GM23338 (cell line): ENCODE measurements around the gene UNK. TPM values are rescaled to one million over a fixed set of nuclear protein-coding genes. Genes with fewer than 3 reads are reported as not detected.

ENCODE experiments used
- ATAC-seq: fragments of 200-7000 bp; cut with Tn5 transposase; 3 replicates; pipeline ENCODE4 v1.9.1; 2020
- DNase-seq: peaks from one replicate; pipeline ENCODE4 v3.0.0-alpha.2; 2015; ENCODE audit warnings: low spot score
- H2AFZ ChIP-seq: fragments of 200-600 bp; sonication (generic); 2 replicates; pipeline ENCODE4 v1.8.0; 2016; ENCODE audit warnings: antibody characterized with exemption, mild to moderate bottlenecking, moderate library complexity
- H3F3A ChIP-seq: fragments of 200-600 bp; sonication (generic); replicated peaks from 2 replicates; pipeline ENCODE4 v1.8.0; 2017; ENCODE audit warnings: antibody characterized with exemption, mixed run types, low read depth
- H3K27ac ChIP-seq: fragments of 200-600 bp; sonication (generic); 2 replicates; pipeline ENCODE4 v1.6.1; 2016; ENCODE audit warnings: low read depth
- H3K27me3 ChIP-seq: fragments of 200-600 bp; sonication (generic); 2 replicates; pipeline ENCODE4 v1.8.0; 2016; ENCODE audit warnings: mild to moderate bottlenecking, mixed run types, moderate library complexity; ENCODE audit not compliant: insufficient read depth
- H3K36me3 ChIP-seq: fragments of 200-600 bp; sonication (generic); 2 replicates; pipeline ENCODE4 v1.8.0; 2016; ENCODE audit warnings: mild to moderate bottlenecking; ENCODE audit not compliant: insufficient read depth
- H3K4me1 ChIP-seq: fragments of 200-600 bp; sonication (generic); 2 replicates; pipeline ENCODE4 v1.8.0; 2016; ENCODE audit warnings: mild to moderate bottlenecking, moderate library complexity; ENCODE audit not compliant: insufficient read depth
- H3K4me2 ChIP-seq: fragments of 200-600 bp; sonication (generic); 2 replicates; pipeline ENCODE4 v1.7.1; 2017; ENCODE audit warnings: mixed run types
- H3K4me3 ChIP-seq: fragments of 200-600 bp; sonication (generic); 2 replicates; pipeline ENCODE4 v1.6.1; 2016; ENCODE audit warnings: mixed run types
- H3K79me2 ChIP-seq: fragments of 200-600 bp; sonication (generic); replicated peaks from 2 replicates; pipeline ENCODE4 v1.8.0; 2017; ENCODE audit warnings: mild to moderate bottlenecking; ENCODE audit not compliant: insufficient read depth
- H3K9me2 ChIP-seq: fragments of 200-600 bp; sonication (generic); 2 replicates; pipeline ENCODE4 v1.8.0; 2017; ENCODE audit not compliant: insufficient read depth
- H4K20me1 ChIP-seq: fragments of 200-600 bp; sonication (generic); replicated peaks from 2 replicates; pipeline ENCODE4 v1.8.0; 2017; ENCODE audit warnings: mild to moderate bottlenecking; ENCODE audit not compliant: insufficient read depth
- H3K27ac Mint-ChIP-seq: 2 replicates; pipeline ENCODE4 v1.8.0; 2020; ENCODE audit warnings: inconsistent platforms, mild to moderate bottlenecking, moderate library complexity, mixed read lengths
- H3K27me3 Mint-ChIP-seq: 3 replicates; pipeline ENCODE4 v1.8.0; 2022; ENCODE audit warnings: low read depth, mild to moderate bottlenecking, moderate library complexity, mixed read lengths, inconsistent platforms; ENCODE audit not compliant: insufficient read depth, poor library complexity
- H3K36me3 Mint-ChIP-seq: 3 replicates; pipeline ENCODE4 v1.8.0; 2021; ENCODE audit warnings: low read depth, mild to moderate bottlenecking, inconsistent platforms, moderate library complexity, mixed read lengths
- H3K4me1 Mint-ChIP-seq: 3 replicates; pipeline ENCODE4 v1.8.0; 2020; ENCODE audit warnings: mild to moderate bottlenecking, inconsistent platforms, mixed read lengths
- H3K4me3 Mint-ChIP-seq: 3 replicates; pipeline ENCODE4 v1.8.0; 2021; ENCODE audit warnings: moderate library complexity, mild to moderate bottlenecking, inconsistent platforms, mixed read lengths
- H3K9me3 Mint-ChIP-seq: 3 replicates; pipeline ENCODE4 v1.8.0; 2020; ENCODE audit warnings: moderate library complexity, mild to moderate bottlenecking, inconsistent platforms, mixed read lengths
- CREB1 ChIP-seq: fragments of 250-450 bp; sonication (Bioruptor Pico); IDR thresholded peaks from 2 replicates; pipeline ENCODE4 v1.5.0; 2020; ENCODE audit warnings: low read depth, mild to moderate bottlenecking, moderate library complexity
- CTCF ChIP-seq, 2 experiments: fragments of 200-600 bp in 1 of 2; sonication (generic) in 1 of 2; conservative IDR thresholded peaks; 2 replicates each; pipeline versions ENCODE4 v1.5.1 to v1.6.1; 2016 to 2017; ENCODE audit warnings: antibody characterized with exemption in 2 of 2, low read depth in 2 of 2, mild to moderate bottlenecking in 2 of 2, moderate library complexity in 1 of 2
- JUNB ChIP-seq: IDR thresholded peaks from one replicate; pipeline ENCODE4 v1.6.1; 2016; ENCODE audit warnings: antibody characterized with exemption; ENCODE audit not compliant: unreplicated experiment
- POLR2AphosphoS5 ChIP-seq: IDR thresholded peaks from 2 replicates; pipeline ENCODE4 v1.6.1; 2016; ENCODE audit warnings: antibody characterized with exemption, low read depth
- REST ChIP-seq: IDR thresholded peaks from one replicate; pipeline ENCODE4 v1.6.1; 2018; ENCODE audit warnings: antibody characterized with exemption; ENCODE audit not compliant: unreplicated experiment
- ZNF331 ChIP-seq: fragments of 250-450 bp; sonication (Bioruptor Pico); IDR thresholded peaks from 2 replicates; pipeline ENCODE4 v1.5.0; 2020; ENCODE audit warnings: low read depth, mild to moderate bottlenecking, moderate library complexity
- polyA plus RNA-seq: library from polyadenylated mRNA; unstranded; fragments of >200 nt; fragmentation: Nextera tagmentation; extraction: Ambion mirVana; gene quantifications from 2 replicates; pipeline ENCODE4 v1.2.1, GENCODE V29; 2016
- total RNA-seq: library from RNA; depleted of rRNA; stranded (reverse); fragments of >200 nt; shearing (Covaris generic); gene quantifications from 2 replicates; pipeline ENCODE4 v1.2.3, GENCODE V29; 2014

UNK gene
- total and polyA plus RNA-seq, 2 experiments from 2014 or later = 21.8 to 65.2 TPM

GRCh38 chr17:75845058-75845711 is 60.6 kb downstream of the UNK start (continued):
- TF ChIP-seq CTCF (conservative IDR thresholded peaks at IDR 0.05; ENCODE audit: low read depth in 2 of 2) = peak; percentile 58 to 72

- Histone ChIP-seq H3K79me2 (no peaks in the 10 kb centered on the region), H2AFZ (no peak overlapping the region), H3F3A (peaks cover 17% of the 10 kb centered on the region; the same call in 1 of the 2 replicates), H3K4me1 (peaks cover 10% of the 10 kb centered on the region), H3K27ac (peak overlapping the region; percentile 89), H4K20me1 (no peaks in the 10 kb centered on the region), H3K4me2 (no peak overlapping the region), H3K36me3 (peaks cover 13% of the 10 kb centered on the region; the same call in 1 of the 2 replicates), H3K27me3 (no peaks in the 10 kb centered on the region), H3K4me3 (no peak overlapping the region), H3K9me2 (no peaks in the 10 kb centered on the region)
- H3K36me3 Mint-ChIP-seq = peaks cover 49% of the 10 kb centered on the region
- H3K9me3 Mint-ChIP-seq = no peaks in the 10 kb centered on the region
- peak overlapping the region; percentile 77; the same call in 1 of the 2 replicates for H3K27ac Mint-ChIP-seq
- ATAC-seq (no peak), DNase-seq (no peak)
- no peak for TF ChIP-seq ZNF331 (CRISPR knock-in tag)
- peaks cover 14% of the 10 kb centered on the region for H3K4me1 Mint-ChIP-seq
- H3K4me3 Mint-ChIP-seq = no peak overlapping the region; the same call in 2 of the 3 replicates
- peaks cover 12% of the 10 kb centered on the region for H3K27me3 Mint-ChIP-seq
Measured at GRCh38 chr17:75845933-75846691, 61.5 kb downstream of the UNK start.

GRCh38 chr17:75846692-75847613 is 62.3 kb downstream of the UNK start:
- Histone ChIP-seq H3K27ac (no peak overlapping the region), H3K4me3 (no peak overlapping the region), H3K79me2 (0 out of 2 replicates have a peak, but pooled peaks cover 2% of the 10 kb centered on the region), H3K9me2 (no peaks in the 10 kb centered on the region), H3K4me2 (no peak overlapping the region), H3F3A (peaks cover 17% of the 10 kb centered on the region; the same call in 1 of the 2 replicates), H3K27me3 (no peaks in the 10 kb centered on the region), H3K36me3 (peaks cover 15% of the 10 kb centered on the region; the same call in 1 of the 2 replicates), H2AFZ (no peak overlapping the region), H3K4me1 (peaks cover 10% of the 10 kb centered on the region), H4K20me1 (no peaks in the 10 kb centered on the region)
- H3K27ac Mint-ChIP-seq = no peak overlapping the region
- TF ChIP-seq ZNF331 (CRISPR knock-in tag) (no peak), CTCF (conservative IDR thresholded peaks at IDR 0.05; ENCODE audit: low read depth in 2 of 2) (no peak), REST (no peak), JUNB (no peak), CREB1 (no peak), POLR2AphosphoS5 (no peak)
- peaks cover 55% of the 10 kb centered on the region for H3K36me3 Mint-ChIP-seq
- ATAC-seq = no peak
- no peak overlapping the region for H3K4me3 Mint-ChIP-seq
- no peaks in the 10 kb centered on the region for H3K9me3 Mint-ChIP-seq
- peaks cover 12% of the 10 kb centered on the region for H3K27me3 Mint-ChIP-seq
- peaks cover 14% of the 10 kb centered on the region for H3K4me1 Mint-ChIP-seq
- no peak for DNase-seq
